Esophagus squamous epithelium (tissue), 4 donors: ENCODE results near the gene CYTH3.

ENCODE experiments used
- CTCF ChIP-seq, 6 experiments: fragments of 450-650 bp in 4 of 6; fragments of 200-600 bp in 2 of 6; sonication (generic) in 2 of 6; IDR thresholded peaks; one replicate each; pipeline ENCODE4 v1.5.1; 2016 to 2019; ENCODE audit warnings: antibody characterized with exemption in 6 of 6, mild to moderate bottlenecking in 4 of 6, moderate library complexity in 4 of 6
- POLR2A ChIP-seq, 4 donors: fragments of 450-650 bp; IDR thresholded peaks; one replicate each; pipeline ENCODE4 v1.6.1; 2017; ENCODE audit warnings: antibody characterized with exemption in 4 of 4, mild to moderate bottlenecking in 4 of 4, moderate library complexity in 3 of 4

- TF ChIP-seq CTCF (IDR thresholded peaks at IDR 0.05) (no peak), POLR2A (IDR thresholded peaks at IDR 0.05) (no peak)
Observed at GRCh38 chr7:6163402-6163801, 109.0 kb downstream of the CYTH3 start.
